Loucy (cell line): ENCODE measurements around the gene LIN28B.

Source experiments
- H2AFZ ChIP-seq: fragments of 200-600 bp; sonication (generic); 2 replicates; pipeline ENCODE4 v1.6.0; 2016; ENCODE audit warnings: antibody characterized with exemption, mild to moderate bottlenecking, low read length, moderate library complexity
- H3F3A ChIP-seq: fragments of 200-600 bp; 2 replicates; pipeline ENCODE4 v1.6.0; 2016; ENCODE audit warnings: antibody characterized with exemption, low read depth, mild to moderate bottlenecking
- H3K27me3 ChIP-seq: fragments of 200-600 bp; sonication (generic); 2 replicates; pipeline ENCODE4 v1.6.1; 2014; ENCODE audit warnings: low read length, mild to moderate bottlenecking; ENCODE audit not compliant: insufficient read depth, poor library complexity, severe bottlenecking
- H3K36me3 ChIP-seq: fragments of 200-600 bp; sonication (generic); 2 replicates; pipeline ENCODE4 v1.6.1; 2016; ENCODE audit warnings: low read length; ENCODE audit not compliant: insufficient read depth
- H3K4me1 ChIP-seq: fragments of 200-600 bp; sonication (generic); 2 replicates; pipeline ENCODE4 v1.5.1; 2014; ENCODE audit warnings: low read length, mild to moderate bottlenecking; ENCODE audit not compliant: insufficient read depth, poor library complexity, severe bottlenecking
- H3K4me2 ChIP-seq: fragments of 200-600 bp; sonication (generic); 2 replicates; pipeline ENCODE4 v1.6.0; 2014; ENCODE audit warnings: antibody characterized with exemption, low read length, low read depth, mild to moderate bottlenecking; ENCODE audit not compliant: poor library complexity, severe bottlenecking
- H3K4me3 ChIP-seq: fragments of 200-600 bp; sonication (generic); 2 replicates; pipeline ENCODE4 v1.5.1; 2014; ENCODE audit warnings: low read length, mild to moderate bottlenecking, mixed read lengths; ENCODE audit not compliant: poor library complexity, severe bottlenecking
- H3K79me2 ChIP-seq: fragments of 200-600 bp; sonication (generic); 2 replicates; pipeline ENCODE4 v1.6.1; 2014; ENCODE audit warnings: low read length; ENCODE audit not compliant: insufficient read depth
- H3K9ac ChIP-seq: fragments of 200-600 bp; sonication (generic); 2 replicates; pipeline ENCODE4 v1.6.0; 2014; ENCODE audit warnings: mild to moderate bottlenecking, low read depth, low read length, moderate library complexity; ENCODE audit not compliant: poor library complexity, severe bottlenecking
- H3K9me2 ChIP-seq: fragments of 200-600 bp; sonication (generic); replicated peaks from 2 replicates; pipeline ENCODE4 v1.6.1; 2016; ENCODE audit warnings: low read depth, low read length, mixed read lengths
- H3K9me3 ChIP-seq: fragments of 200-600 bp; sonication (generic); 2 replicates; pipeline ENCODE4 v1.6.1; 2014; ENCODE audit warnings: mild to moderate bottlenecking, antibody characterized with exemption, low read length, low read depth; ENCODE audit not compliant: insufficient read depth
- H4K20me1 ChIP-seq: fragments of 200-600 bp; sonication (generic); 2 replicates; pipeline ENCODE4 v1.6.0; 2014; ENCODE audit warnings: antibody characterized with exemption, low read length, mild to moderate bottlenecking; ENCODE audit not compliant: insufficient read depth, poor library complexity, severe bottlenecking
- CTCF ChIP-seq: fragments of 200-600 bp; sonication (generic); conservative IDR thresholded peaks from 2 replicates; pipeline ENCODE4 v1.5.1; 2014; ENCODE audit warnings: mild to moderate bottlenecking, antibody characterized with exemption, low read length
- EZH2phosphoT487 ChIP-seq: fragments of 200-600 bp; IDR thresholded peaks from 2 replicates; pipeline ENCODE4 v1.6.1; 2018; ENCODE audit warnings: antibody characterized with exemption, mild to moderate bottlenecking, moderate library complexity, borderline replicate concordance

Gene LIN28B

GRCh38 chr6:105091140-105091829 is 134.4 kb downstream of the LIN28B start:
- no peaks in the 10 kb centered on the region for H3K4me1 ChIP-seq
- no peak overlapping the region for H3K4me2 ChIP-seq
- no peak overlapping the region for H3K9ac ChIP-seq
- no peaks in the 10 kb centered on the region for H3K36me3 ChIP-seq
- no peaks in the 10 kb centered on the region for H3F3A ChIP-seq
- H3K79me2 ChIP-seq, result no peaks in the 10 kb centered on the region
- H3K9me3 ChIP-seq, result no peaks in the 10 kb centered on the region
- H2AFZ ChIP-seq, result no peak overlapping the region
- no peak overlapping the region for H3K4me3 ChIP-seq
- no peaks in the 10 kb centered on the region for H3K27me3 ChIP-seq
- TF ChIP-seq CTCF, result no peak
- TF ChIP-seq EZH2phosphoT487, result no peak
- H4K20me1 ChIP-seq, result no peaks in the 10 kb centered on the region
- no peaks in the 10 kb centered on the region for H3K9me2 ChIP-seq

- H2AFZ ChIP-seq, result no peak overlapping the region
- H3K79me2 ChIP-seq, result no peaks in the 10 kb centered on the region
- no peaks in the 10 kb centered on the region for H3K9me2 ChIP-seq
- H3K9me3 ChIP-seq, result no peaks in the 10 kb centered on the region
- no peaks in the 10 kb centered on the region for H3F3A ChIP-seq
- no peaks in the 10 kb centered on the region for H4K20me1 ChIP-seq
- no peaks in the 10 kb centered on the region for H3K27me3 ChIP-seq
- H3K9ac ChIP-seq, result no peak overlapping the region
- no peaks in the 10 kb centered on the region for H3K36me3 ChIP-seq
- no peak overlapping the region for H3K4me3 ChIP-seq
- TF ChIP-seq CTCF (peak; percentile 30; the same call in 1 of the 2 replicates), EZH2phosphoT487 (no peak)
- no peak overlapping the region for H3K4me2 ChIP-seq
- no peaks in the 10 kb centered on the region for H3K4me1 ChIP-seq
These were observed 137.3 kb downstream of the LIN28B start for GRCh38 chr6:105094133-105094640.

GRCh38 chr6:105095139-105095538 is 138.2 kb downstream of the LIN28B start:
- Histone ChIP-seq H3K4me3 (no peak overlapping the region), H3K79me2 (no peaks in the 10 kb centered on the region), H3K9me3 (no peaks in the 10 kb centered on the region), H3F3A (no peaks in the 10 kb centered on the region), H2AFZ (no peak overlapping the region), H4K20me1 (no peaks in the 10 kb centered on the region), H3K9ac (no peak overlapping the region), H3K27me3 (no peaks in the 10 kb centered on the region), H3K4me1 (no peaks in the 10 kb centered on the region), H3K9me2 (no peaks in the 10 kb centered on the region), H3K36me3 (no peaks in the 10 kb centered on the region), H3K4me2 (no peak overlapping the region)
- TF ChIP-seq EZH2phosphoT487 (no peak), CTCF (no peak)
